ENCODE measurements around the gene ABCB4.
"Not testable (repeated sequence)": the region's sequence is repeated elsewhere in the genome, so short reads cannot be mapped to it uniquely, and the experiment has no call there.

The ABCB4 gene

GRCh38 chr7:87479951-87480350 is 4.5 kb upstream of the ABCB4 start:
- in situ Hi-C loops (cut with HindIII; ENCODE audit: low sequenced_read_pairs) = no loop called here

- in situ Hi-C loops (cut with HindIII; ENCODE audit: low sequenced_read_pairs) = no loop called here
These were observed 688 bp upstream of the ABCB4 start for GRCh38 chr7:87476179-87476557.

GRCh38 chr7:87474533-87475358 is 734 bp downstream of the ABCB4 start:
- in situ Hi-C loops (cut with HindIII; ENCODE audit: low sequenced_read_pairs) = no loop called here

- in situ Hi-C loops (cut with HindIII; ENCODE audit: low sequenced_read_pairs) = no loop called here
These were observed 1.5 kb downstream of the ABCB4 start for GRCh38 chr7:87473986-87474385.

GRCh38 chr7:87473192-87473591 is 2.3 kb downstream of the ABCB4 start:
- in situ Hi-C loops (cut with HindIII; ENCODE audit: low sequenced_read_pairs) = no loop called here

GRCh38 chr7:87471473-87471872 is 4.0 kb downstream of the ABCB4 start:
- in situ Hi-C loops (cut with HindIII; ENCODE audit: low sequenced_read_pairs) = no loop called here

- in situ Hi-C loops (cut with HindIII; ENCODE audit: low sequenced_read_pairs) = not testable (repeated sequence)
These were observed 6.3 kb downstream of the ABCB4 start for GRCh38 chr7:87469204-87469603.

GRCh38 chr7:87465534-87465880 is 10.0 kb downstream of the ABCB4 start:
- in situ Hi-C loops (cut with HindIII; ENCODE audit: low sequenced_read_pairs) = not testable (repeated sequence)

- in situ Hi-C loops (cut with HindIII; ENCODE audit: low sequenced_read_pairs) = loop anchor here (5.0 kb wide), 1 partner anchor 58 kb away; no protein-coding TSS in a partner anchor
These were observed 10.5 kb downstream of the ABCB4 start for GRCh38 chr7:87464830-87465533.

- in situ Hi-C loops (cut with HindIII; ENCODE audit: low sequenced_read_pairs) = loop anchor here (5.0 kb wide), 1 partner anchor 57 kb away; no protein-coding TSS in a partner anchor
These were observed 11.5 kb downstream of the ABCB4 start for GRCh38 chr7:87463982-87464381.

GRCh38 chr7:87460444-87460843 is 15.0 kb downstream of the ABCB4 start:
- in situ Hi-C loops (cut with HindIII; ENCODE audit: low sequenced_read_pairs) = loop anchor here (5.0 kb wide), 1 partner anchor 53 kb away; no protein-coding TSS in a partner anchor

GRCh38 chr7:87459941-87460340 is 15.5 kb downstream of the ABCB4 start:
- in situ Hi-C loops (cut with HindIII; ENCODE audit: low sequenced_read_pairs) = loop anchor here (5.0 kb wide), 1 partner anchor 53 kb away; no protein-coding TSS in a partner anchor

- in situ Hi-C loops (cut with HindIII; ENCODE audit: low sequenced_read_pairs) = no loop called here
These were observed 17.3 kb downstream of the ABCB4 start for GRCh38 chr7:87458148-87458547.

- in situ Hi-C loops (cut with HindIII; ENCODE audit: low sequenced_read_pairs) = no loop called here
These were observed 19.2 kb downstream of the ABCB4 start for GRCh38 chr7:87456247-87456646.

GRCh38 chr7:87452279-87452678 is 23.2 kb downstream of the ABCB4 start:
- in situ Hi-C loops (cut with HindIII; ENCODE audit: low sequenced_read_pairs) = no loop called here

- in situ Hi-C loops (cut with HindIII; ENCODE audit: low sequenced_read_pairs) = no loop called here
These were observed 24.3 kb downstream of the ABCB4 start for GRCh38 chr7:87451187-87451586.

GRCh38 chr7:87450706-87451105 is 24.8 kb downstream of the ABCB4 start:
- in situ Hi-C loops (cut with HindIII; ENCODE audit: low sequenced_read_pairs) = no loop called here

- in situ Hi-C loops (cut with HindIII; ENCODE audit: low sequenced_read_pairs) = no loop called here
These were observed 27.1 kb downstream of the ABCB4 start for GRCh38 chr7:87448388-87448787.

- in situ Hi-C loops (cut with HindIII; ENCODE audit: low sequenced_read_pairs) = no loop called here
These were observed 28.3 kb downstream of the ABCB4 start for GRCh38 chr7:87447116-87447635.

GRCh38 chr7:87445897-87446296 is 29.6 kb downstream of the ABCB4 start:
- in situ Hi-C loops (cut with HindIII; ENCODE audit: low sequenced_read_pairs) = no loop called here

GRCh38 chr7:87435546-87435945 is 39.9 kb downstream of the ABCB4 start:
- in situ Hi-C loops (cut with HindIII; ENCODE audit: low sequenced_read_pairs) = no loop called here

- in situ Hi-C loops (cut with HindIII; ENCODE audit: low sequenced_read_pairs) = no loop called here
These were observed 42.9 kb downstream of the ABCB4 start for GRCh38 chr7:87432536-87432935.

Data from endothelial cell of hepatic sinusoid (primary cell).